GM23338 (cell line): ENCODE measurements around the gene TOX2. TPM values are rescaled to one million over a fixed set of nuclear protein-coding genes. Genes with fewer than 3 reads are reported as not detected.

Source experiments
- ATAC-seq: fragments of 200-7000 bp; cut with Tn5 transposase; 3 replicates; pipeline ENCODE4 v1.9.1; 2020
- DNase-seq: peaks from one replicate; pipeline ENCODE4 v3.0.0-alpha.2; 2015; ENCODE audit warnings: low spot score
- H2AFZ ChIP-seq: fragments of 200-600 bp; sonication (generic); 2 replicates; pipeline ENCODE4 v1.8.0; 2016; ENCODE audit warnings: antibody characterized with exemption, mild to moderate bottlenecking, moderate library complexity
- H3F3A ChIP-seq: fragments of 200-600 bp; sonication (generic); replicated peaks from 2 replicates; pipeline ENCODE4 v1.8.0; 2017; ENCODE audit warnings: antibody characterized with exemption, mixed run types, low read depth
- H3K27ac ChIP-seq: fragments of 200-600 bp; sonication (generic); 2 replicates; pipeline ENCODE4 v1.6.1; 2016; ENCODE audit warnings: low read depth
- H3K27me3 ChIP-seq: fragments of 200-600 bp; sonication (generic); 2 replicates; pipeline ENCODE4 v1.8.0; 2016; ENCODE audit warnings: mild to moderate bottlenecking, mixed run types, moderate library complexity; ENCODE audit not compliant: insufficient read depth
- H3K36me3 ChIP-seq: fragments of 200-600 bp; sonication (generic); 2 replicates; pipeline ENCODE4 v1.8.0; 2016; ENCODE audit warnings: mild to moderate bottlenecking; ENCODE audit not compliant: insufficient read depth
- H3K4me1 ChIP-seq: fragments of 200-600 bp; sonication (generic); 2 replicates; pipeline ENCODE4 v1.8.0; 2016; ENCODE audit warnings: mild to moderate bottlenecking, moderate library complexity; ENCODE audit not compliant: insufficient read depth
- H3K4me2 ChIP-seq: fragments of 200-600 bp; sonication (generic); 2 replicates; pipeline ENCODE4 v1.7.1; 2017; ENCODE audit warnings: mixed run types
- H3K4me3 ChIP-seq: fragments of 200-600 bp; sonication (generic); 2 replicates; pipeline ENCODE4 v1.6.1; 2016; ENCODE audit warnings: mixed run types
- H3K79me2 ChIP-seq: fragments of 200-600 bp; sonication (generic); replicated peaks from 2 replicates; pipeline ENCODE4 v1.8.0; 2017; ENCODE audit warnings: mild to moderate bottlenecking; ENCODE audit not compliant: insufficient read depth
- H3K9me2 ChIP-seq: fragments of 200-600 bp; sonication (generic); 2 replicates; pipeline ENCODE4 v1.8.0; 2017; ENCODE audit not compliant: insufficient read depth
- H4K20me1 ChIP-seq: fragments of 200-600 bp; sonication (generic); replicated peaks from 2 replicates; pipeline ENCODE4 v1.8.0; 2017; ENCODE audit warnings: mild to moderate bottlenecking; ENCODE audit not compliant: insufficient read depth
- H3K27ac Mint-ChIP-seq: 2 replicates; pipeline ENCODE4 v1.8.0; 2020; ENCODE audit warnings: inconsistent platforms, mild to moderate bottlenecking, moderate library complexity, mixed read lengths
- H3K27me3 Mint-ChIP-seq: 3 replicates; pipeline ENCODE4 v1.8.0; 2022; ENCODE audit warnings: low read depth, mild to moderate bottlenecking, moderate library complexity, mixed read lengths, inconsistent platforms; ENCODE audit not compliant: insufficient read depth, poor library complexity
- H3K36me3 Mint-ChIP-seq: 3 replicates; pipeline ENCODE4 v1.8.0; 2021; ENCODE audit warnings: low read depth, mild to moderate bottlenecking, inconsistent platforms, moderate library complexity, mixed read lengths
- H3K4me1 Mint-ChIP-seq: 3 replicates; pipeline ENCODE4 v1.8.0; 2020; ENCODE audit warnings: mild to moderate bottlenecking, inconsistent platforms, mixed read lengths
- H3K4me3 Mint-ChIP-seq: 3 replicates; pipeline ENCODE4 v1.8.0; 2021; ENCODE audit warnings: moderate library complexity, mild to moderate bottlenecking, inconsistent platforms, mixed read lengths
- H3K9me3 Mint-ChIP-seq: 3 replicates; pipeline ENCODE4 v1.8.0; 2020; ENCODE audit warnings: moderate library complexity, mild to moderate bottlenecking, inconsistent platforms, mixed read lengths
- CREB1 ChIP-seq: fragments of 250-450 bp; sonication (Bioruptor Pico); IDR thresholded peaks from 2 replicates; pipeline ENCODE4 v1.5.0; 2020; ENCODE audit warnings: low read depth, mild to moderate bottlenecking, moderate library complexity
- EZH2 ChIP-seq: fragments of 200-600 bp; sonication (generic); IDR thresholded peaks from one replicate; pipeline ENCODE4 v1.8.0; 2017; ENCODE audit warnings: antibody characterized with exemption, mild to moderate bottlenecking, low read depth; ENCODE audit not compliant: unreplicated experiment
- EZH2phosphoT487 ChIP-seq: fragments of 200-600 bp; sonication (generic); IDR thresholded peaks from one replicate; pipeline ENCODE4 v1.8.1; 2018; ENCODE audit warnings: antibody characterized with exemption; ENCODE audit not compliant: unreplicated experiment
- NANOG ChIP-seq: IDR thresholded peaks from 2 replicates; pipeline ENCODE4 v1.6.1; 2016; ENCODE audit warnings: antibody characterized with exemption, borderline replicate concordance
- ZNF114 ChIP-seq: fragments of 250-450 bp; sonication (Bioruptor Pico); IDR thresholded peaks from 2 replicates; pipeline ENCODE4 v1.5.0; 2020; ENCODE audit warnings: mild to moderate bottlenecking, moderate library complexity
- polyA plus RNA-seq: library from polyadenylated mRNA; unstranded; fragments of >200 nt; fragmentation: Nextera tagmentation; extraction: Ambion mirVana; gene quantifications from 2 replicates; pipeline ENCODE4 v1.2.1, GENCODE V29; 2016
- total RNA-seq: library from RNA; depleted of rRNA; stranded (reverse); fragments of >200 nt; shearing (Covaris generic); gene quantifications from 2 replicates; pipeline ENCODE4 v1.2.3, GENCODE V29; 2014
- TF ChIP-seq, protein P1 (sequence below), 2 experiments: fragments of 200-600 bp in 1 of 2; sonication (generic) in 1 of 2; conservative IDR thresholded peaks; 2 replicates each; pipeline versions ENCODE4 v1.5.1 to v1.6.1; 2016 to 2017; ENCODE audit warnings: antibody characterized with exemption in 2 of 2, low read depth in 2 of 2, mild to moderate bottlenecking in 2 of 2, moderate library complexity in 1 of 2
- TF ChIP-seq, protein P2 (sequence below): IDR thresholded peaks from 2 replicates; pipeline ENCODE4 v1.6.1; 2016; ENCODE audit warnings: antibody characterized with exemption

The TOX2 gene
- total and polyA plus RNA-seq, 2 experiments from 2014 or later: 1.4 to 1.5 TPM

DNA sequence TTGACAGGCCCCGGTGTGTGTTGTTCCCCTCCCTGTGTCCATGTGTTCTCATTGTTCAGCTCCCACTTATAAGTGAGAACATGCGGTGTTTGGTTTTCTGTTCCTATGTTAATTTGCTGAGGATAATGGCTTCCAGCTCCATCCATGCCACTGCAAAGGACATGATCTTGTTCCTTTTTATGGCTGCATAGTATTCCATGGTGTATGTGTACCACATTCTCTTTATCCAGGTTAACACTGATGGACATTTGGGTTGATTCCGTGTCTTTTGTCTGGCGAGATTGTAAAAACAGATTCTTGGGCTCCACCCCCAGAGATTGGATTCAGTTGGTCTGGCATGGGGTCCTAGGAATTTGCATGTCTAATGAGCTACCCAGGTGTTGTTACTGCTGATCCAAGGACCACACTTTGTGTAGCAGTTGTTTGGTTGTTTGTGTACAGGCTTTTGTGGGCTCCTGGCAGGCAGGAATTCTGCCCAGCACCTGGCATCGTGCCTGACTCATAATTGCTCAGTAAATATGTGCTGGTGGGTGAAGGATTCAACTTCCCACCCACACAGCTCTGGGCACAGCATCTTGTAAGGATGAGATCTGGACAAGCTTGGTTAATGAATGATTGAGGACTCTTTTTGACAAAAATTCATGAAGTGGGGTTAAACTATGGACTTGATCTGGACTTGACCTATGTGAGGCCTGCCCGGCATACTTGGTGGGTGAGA is 5.2 kb downstream of the TOX2 start:
- H4K20me1 ChIP-seq: no peaks in the 10 kb centered on the region
- no peak overlapping the region for H3K27ac ChIP-seq
- DNase-seq (no peak), ATAC-seq (no peak)
- no peaks in the 10 kb centered on the region for H3F3A ChIP-seq
- no peaks in the 10 kb centered on the region for H3K36me3 Mint-ChIP-seq
- no peaks in the 10 kb centered on the region for H3K9me2 ChIP-seq
- no peaks in the 10 kb centered on the region for H3K36me3 ChIP-seq
- no peak overlapping the region; the same call in 1 of the 2 replicates for H3K27ac Mint-ChIP-seq
- H3K79me2 ChIP-seq: no peaks in the 10 kb centered on the region
- H3K4me3 ChIP-seq: no peak overlapping the region
- H2AFZ ChIP-seq: no peak overlapping the region
- no peak overlapping the region for H3K4me3 Mint-ChIP-seq
- H3K27me3 ChIP-seq: peaks cover 39% of the 10 kb centered on the region
- peaks cover 29% of the 10 kb centered on the region for H3K27me3 Mint-ChIP-seq
- no peaks in the 10 kb centered on the region for H3K4me1 ChIP-seq
- no peak overlapping the region for H3K4me2 ChIP-seq
- H3K9me3 Mint-ChIP-seq: peaks cover 3% of the 10 kb centered on the region; the same call in 1 of the 3 replicates
- peaks cover 13% of the 10 kb centered on the region; the same call in 2 of the 3 replicates for H3K4me1 Mint-ChIP-seq
- TF ChIP-seq, protein P1, sequence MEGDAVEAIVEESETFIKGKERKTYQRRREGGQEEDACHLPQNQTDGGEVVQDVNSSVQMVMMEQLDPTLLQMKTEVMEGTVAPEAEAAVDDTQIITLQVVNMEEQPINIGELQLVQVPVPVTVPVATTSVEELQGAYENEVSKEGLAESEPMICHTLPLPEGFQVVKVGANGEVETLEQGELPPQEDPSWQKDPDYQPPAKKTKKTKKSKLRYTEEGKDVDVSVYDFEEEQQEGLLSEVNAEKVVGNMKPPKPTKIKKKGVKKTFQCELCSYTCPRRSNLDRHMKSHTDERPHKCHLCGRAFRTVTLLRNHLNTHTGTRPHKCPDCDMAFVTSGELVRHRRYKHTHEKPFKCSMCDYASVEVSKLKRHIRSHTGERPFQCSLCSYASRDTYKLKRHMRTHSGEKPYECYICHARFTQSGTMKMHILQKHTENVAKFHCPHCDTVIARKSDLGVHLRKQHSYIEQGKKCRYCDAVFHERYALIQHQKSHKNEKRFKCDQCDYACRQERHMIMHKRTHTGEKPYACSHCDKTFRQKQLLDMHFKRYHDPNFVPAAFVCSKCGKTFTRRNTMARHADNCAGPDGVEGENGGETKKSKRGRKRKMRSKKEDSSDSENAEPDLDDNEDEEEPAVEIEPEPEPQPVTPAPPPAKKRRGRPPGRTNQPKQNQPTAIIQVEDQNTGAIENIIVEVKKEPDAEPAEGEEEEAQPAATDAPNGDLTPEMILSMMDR (conservative IDR thresholded peaks at IDR 0.05; ENCODE audit: low read depth in 2 of 2): no peak
- no peak for TF ChIP-seq EZH2
- TF ChIP-seq, protein P2, sequence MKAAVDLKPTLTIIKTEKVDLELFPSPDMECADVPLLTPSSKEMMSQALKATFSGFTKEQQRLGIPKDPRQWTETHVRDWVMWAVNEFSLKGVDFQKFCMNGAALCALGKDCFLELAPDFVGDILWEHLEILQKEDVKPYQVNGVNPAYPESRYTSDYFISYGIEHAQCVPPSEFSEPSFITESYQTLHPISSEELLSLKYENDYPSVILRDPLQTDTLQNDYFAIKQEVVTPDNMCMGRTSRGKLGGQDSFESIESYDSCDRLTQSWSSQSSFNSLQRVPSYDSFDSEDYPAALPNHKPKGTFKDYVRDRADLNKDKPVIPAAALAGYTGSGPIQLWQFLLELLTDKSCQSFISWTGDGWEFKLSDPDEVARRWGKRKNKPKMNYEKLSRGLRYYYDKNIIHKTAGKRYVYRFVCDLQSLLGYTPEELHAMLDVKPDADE: no peak
- no peak for TF ChIP-seq CREB1
- TF ChIP-seq EZH2phosphoT487: no peak
- TF ChIP-seq NANOG: no peak
- TF ChIP-seq ZNF114: no peak

DNA sequence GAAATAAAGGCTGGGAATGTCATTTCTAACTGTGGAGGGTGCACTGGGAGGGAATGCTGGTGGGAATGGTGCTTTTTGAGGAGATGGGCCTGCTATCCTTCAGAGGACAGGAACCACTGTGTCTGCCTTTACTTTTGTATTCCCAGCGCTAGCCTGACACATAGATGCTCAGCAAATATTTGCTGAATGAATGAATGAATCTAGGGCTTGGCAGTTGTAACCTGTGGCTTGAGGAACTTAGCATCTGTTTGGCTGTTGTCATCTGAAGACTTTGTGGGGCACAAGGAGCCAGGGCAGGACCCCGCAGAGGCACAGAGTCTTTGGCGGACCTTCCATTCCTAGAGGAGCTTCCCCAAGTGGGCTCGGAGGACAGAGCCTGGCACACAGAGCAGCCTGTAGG is 6.1 kb downstream of the TOX2 start:
- H3K36me3 Mint-ChIP-seq: no peaks in the 10 kb centered on the region
- no peak overlapping the region for H3K4me3 ChIP-seq
- H3K9me3 Mint-ChIP-seq: no peaks in the 10 kb centered on the region
- no peaks in the 10 kb centered on the region for H3K79me2 ChIP-seq
- H3K27ac ChIP-seq: no peak overlapping the region
- ATAC-seq (no peak), DNase-seq (no peak)
- no peak overlapping the region for H3K4me3 Mint-ChIP-seq
- peaks cover 16% of the 10 kb centered on the region for H3K4me1 Mint-ChIP-seq
- H2AFZ ChIP-seq: no peak overlapping the region
- H3K27me3 Mint-ChIP-seq: peaks cover 19% of the 10 kb centered on the region
- no peaks in the 10 kb centered on the region for H3K36me3 ChIP-seq
- TF ChIP-seq CREB1: no peak
- no peaks in the 10 kb centered on the region for H4K20me1 ChIP-seq
- no peaks in the 10 kb centered on the region for H3F3A ChIP-seq
- peaks cover 3% of the 10 kb centered on the region; the same call in 1 of the 2 replicates for H3K4me1 ChIP-seq
- peaks cover 29% of the 10 kb centered on the region for H3K27me3 ChIP-seq
- no peak overlapping the region for H3K27ac Mint-ChIP-seq
- no peak overlapping the region for H3K4me2 ChIP-seq
- no peaks in the 10 kb centered on the region for H3K9me2 ChIP-seq
